Sigmoid colon (tissue), 7 donors: Measurements from ENCODE around the gene C10orf105. TPM values are rescaled to one million over a fixed set of nuclear protein-coding genes. Genes with fewer than 3 reads are reported as not detected.

ENCODE experiments used
- DNase-seq: peaks from one replicate; pipeline ENCODE4 v3.0.0-alpha.2; 2019
- H3K27ac ChIP-seq, 4 donors: fragments of 200-600 bp; sonication (generic); one replicate each; pipeline ENCODE4 v1.5.1; 2016 to 2019; ENCODE audit warnings: mild to moderate bottlenecking in 1 of 4
- H3K27me3 ChIP-seq, 3 donors: fragments of 200-600 bp; sonication (generic); one replicate each; pipeline ENCODE4 v1.5.1; 2019; ENCODE audit warnings: mild to moderate bottlenecking in 1 of 3
- H3K36me3 ChIP-seq, 4 donors: fragments of 200-600 bp; sonication (generic); one replicate each; pipeline ENCODE4 v1.5.1; 2016 to 2019
- H3K4me1 ChIP-seq, 4 donors: fragments of 200-600 bp; sonication (generic); one replicate each; pipeline ENCODE4 v1.5.1; 2017 to 2019
- H3K4me3 ChIP-seq, 4 donors: fragments of 200-600 bp; sonication (generic); one replicate each; pipeline ENCODE4 v1.5.1; 2017 to 2019; ENCODE audit warnings: mild to moderate bottlenecking in 2 of 4, moderate library complexity in 1 of 4
- H3K9me3 ChIP-seq, 4 donors: fragments of 200-600 bp in 3 of 4; sonication (generic) in 3 of 4; one replicate each; pipeline versions ENCODE4 v1.5.1 to v1.6.1; 2013 to 2019
- CTCF ChIP-seq, 4 experiments: fragments of 450-650 bp in 3 of 4; fragments of 200-600 bp in 1 of 4; IDR thresholded peaks; one replicate each; pipeline ENCODE4 v1.5.1; 2016 to 2019; ENCODE audit warnings: antibody characterized with exemption in 4 of 4, mild to moderate bottlenecking in 3 of 4, moderate library complexity in 2 of 4
- EP300 ChIP-seq, 4 donors: sonication (generic); formaldehyde crosslinking; IDR thresholded peaks; one replicate each; pipeline ENCODE4 v1.6.1; 2017; ENCODE audit warnings: antibody characterized with exemption in 4 of 4
- POLR2A ChIP-seq, 2 donors: fragments of 450-650 bp; IDR thresholded peaks; one replicate each; pipeline ENCODE4 v1.6.1; 2016; ENCODE audit warnings: antibody characterized with exemption in 2 of 2, mild to moderate bottlenecking in 2 of 2, moderate library complexity in 2 of 2
- POLR2AphosphoS5 ChIP-seq, 4 donors: sonication (generic); formaldehyde crosslinking; IDR thresholded peaks; one replicate each; pipeline ENCODE4 v1.6.1; 2017; ENCODE audit warnings: antibody characterized with exemption in 4 of 4
- WGBS, 2 donors: extraction: QIAGEN DNeasy Blood & Tissue Kit; methylation state at CpG; one replicate each; pipeline ENCODE4 v1.1.7; 2013; 5-methylcytosine and 5-hydroxymethylcytosine counted together
- intact Hi-C: fragments of 100-400 bp; cut with DNase I; formaldehyde crosslinking; loops from one replicate; pipeline ENCODE4 v1.15.1; 2023
- polyA plus RNA-seq, 3 donors: library from polyadenylated mRNA; stranded (reverse); fragments of 200-250 nt; gene quantifications; one replicate each; pipeline ENCODE4 v1.2.3, GENCODE V29; 2013
- total RNA-seq, 4 donors: library from RNA; depleted of rRNA; stranded (reverse); fragments of >200 nt; gene quantifications; one replicate each; pipeline ENCODE4 v1.1.0, GENCODE V29; 2016
- donor health status: healthy with polysubstance abuse.
- donor health status: Bipolar disorder and iron deficiency.
- donor health status: healthy.

The C10orf105 gene
- total and polyA plus RNA-seq, 7 donors: 0.25 to 0.55 TPM; not detected in 5

GRCh38 chr10:71720288-71720687 is 710 bp upstream of the C10orf105 start:
- Histone ChIP-seq H3K36me3 (no peaks in the 10 kb centered on the region), H3K27me3 (no peaks in the 10 kb centered on the region), H3K9me3 (no peaks in the 10 kb centered on the region), H3K4me3 (no peak overlapping the region), H3K4me1 (peaks cover 0 to 24% (median 14%) of the 10 kb centered on the region in 4 donors), H3K27ac (no peak overlapping the region)
- no peak for TF ChIP-seq EP300 (IDR thresholded peaks at IDR 0.05)
- TF ChIP-seq CTCF (IDR thresholded peaks at IDR 0.05): no peak
- TF ChIP-seq POLR2A (IDR thresholded peaks at IDR 0.05): no peak
- TF ChIP-seq POLR2AphosphoS5 (IDR thresholded peaks at IDR 0.05): no peak
- intact Hi-C loops: no loop called here
- 88 to 89% methylated on average over 4 of the region's 4 CpGs for WGBS, 2 donors
- no peak for DNase-seq

GRCh38 chr10:71719042-71719441 is 536 bp downstream of the C10orf105 start:
- no peaks in the 10 kb centered on the region for H3K27me3 ChIP-seq
- 75 to 85% methylated on average over 7 of the region's 7 CpGs for WGBS, 2 donors
- no peak for DNase-seq
- no peak for TF ChIP-seq POLR2A (IDR thresholded peaks at IDR 0.05)
- peak in 1 of 4 donors; percentile 12 for TF ChIP-seq POLR2AphosphoS5 (IDR thresholded peaks at IDR 0.05)
- TF ChIP-seq CTCF (IDR thresholded peaks at IDR 0.05): no peak
- no peak for TF ChIP-seq EP300 (IDR thresholded peaks at IDR 0.05)
- H3K27ac ChIP-seq: peak overlapping the region in 1 of 4 donors; percentile 55
- no peaks in the 10 kb centered on the region for H3K36me3 ChIP-seq
- H3K9me3 ChIP-seq: no peaks in the 10 kb centered on the region
- intact Hi-C loops: no loop called here
- peaks cover 0 to 36% (median 26%) of the 10 kb centered on the region in 4 donors for H3K4me1 ChIP-seq
- no peak overlapping the region for H3K4me3 ChIP-seq

GRCh38 chr10:71718165-71718698 is 1.3 kb downstream of the C10orf105 start:
- TF ChIP-seq POLR2A (IDR thresholded peaks at IDR 0.05) (no peak), POLR2AphosphoS5 (IDR thresholded peaks at IDR 0.05) (no peak), CTCF (IDR thresholded peaks at IDR 0.05) (no peak), EP300 (IDR thresholded peaks at IDR 0.05) (no peak)
- no peaks in the 10 kb centered on the region for H3K36me3 ChIP-seq
- no peaks in the 10 kb centered on the region for H3K27me3 ChIP-seq
- DNase-seq: no peak
- H3K4me1 ChIP-seq: peaks cover 0 to 44% (median 35%) of the 10 kb centered on the region in 4 donors
- intact Hi-C loops: no loop called here
- no peak overlapping the region for H3K4me3 ChIP-seq
- WGBS, 2 donors: 87 to 88% methylated on average over 10 of the region's 10 CpGs
- H3K9me3 ChIP-seq: no peaks in the 10 kb centered on the region
- H3K27ac ChIP-seq: peak overlapping the region; percentile 30 to 55 (median 46)

GRCh38 chr10:71717551-71717951 is 2.0 kb downstream of the C10orf105 start:
- TF ChIP-seq POLR2A (IDR thresholded peaks at IDR 0.05) (no peak), CTCF (IDR thresholded peaks at IDR 0.05) (no peak), POLR2AphosphoS5 (IDR thresholded peaks at IDR 0.05) (peak in 2 of 4 donors; percentile 14 to 29), EP300 (IDR thresholded peaks at IDR 0.05) (no peak)
- 70 to 73% methylated on average over 2 of the region's 2 CpGs for WGBS, 2 donors
- peak overlapping the region; percentile 38 to 55 (median 44) for H3K27ac ChIP-seq
- intact Hi-C loops: no loop called here
- no peak overlapping the region for H3K4me3 ChIP-seq
- H3K4me1 ChIP-seq: peaks cover 0 to 51% (median 41%) of the 10 kb centered on the region in 4 donors
- DNase-seq: no peak
- H3K9me3 ChIP-seq: no peaks in the 10 kb centered on the region
- H3K27me3 ChIP-seq: no peaks in the 10 kb centered on the region
- H3K36me3 ChIP-seq: no peaks in the 10 kb centered on the region

- peaks cover 0 to 55% (median 43%) of the 10 kb centered on the region in 4 donors for H3K4me1 ChIP-seq
- no peaks in the 10 kb centered on the region for H3K36me3 ChIP-seq
- 91 to 93% methylated on average over 4 of the region's 4 CpGs for WGBS, 2 donors
- no peak overlapping the region for H3K4me3 ChIP-seq
- DNase-seq: no peak
- TF ChIP-seq CTCF (IDR thresholded peaks at IDR 0.05) (no peak), POLR2A (IDR thresholded peaks at IDR 0.05) (no peak), POLR2AphosphoS5 (IDR thresholded peaks at IDR 0.05) (no peak)
- H3K9me3 ChIP-seq: no peaks in the 10 kb centered on the region
- intact Hi-C loops: no loop called here
- peak overlapping the region; percentile 38 to 55 (median 44) for H3K27ac ChIP-seq
- H3K27me3 ChIP-seq: no peaks in the 10 kb centered on the region
These were observed 2.5 kb downstream of the C10orf105 start for GRCh38 chr10:71717056-71717455.
